Astrocyte (in vitro differentiated cells and primary cell): Measurements from ENCODE around the gene CBX7.

Experiments
- CTCF ChIP-seq: IDR thresholded peaks from 2 replicates; pipeline ENCODE4 v1.5.1; 2011; ENCODE audit warnings: low read depth, mild to moderate bottlenecking, inconsistent platforms, low read length, moderate library complexity; ENCODE audit not compliant: insufficient read depth
- EZH2 ChIP-seq: IDR thresholded peaks from 2 replicates; pipeline ENCODE4 v1.6.1; 2012; ENCODE audit warnings: mild to moderate bottlenecking, low read length, inconsistent platforms; ENCODE audit not compliant: insufficient read depth

GRCh38 chr22:39148727-39149535 is 3.5 kb downstream of the CBX7 start:
- no peak for TF ChIP-seq CTCF
- TF ChIP-seq EZH2 = no peak
